Panc1 (cell line): ENCODE data around the gene PDE9A. TPM values are rescaled to one million over a fixed set of nuclear protein-coding genes. Genes with fewer than 3 reads are reported as not detected.

Experiments
- ATAC-seq: fragments of 200-7000 bp; cut with Tn5 transposase; 2 replicates; pipeline ENCODE4 v1.9.1; 2020; ENCODE audit warnings: mild to moderate bottlenecking, moderate library complexity
- BruUV-seq: library from RNA; stranded (reverse); fragments of 400-500 nt; replicated peaks from 2 replicates; lab custom pipeline; 2021; lab: Mats Ljungman, UMichigan
- CTCF ChIA-PET: fragments of 300-600 bp; sonication (Branson Sonifier 250); formaldehyde crosslinking; loops from one replicate; lab custom pipeline; 2022; ENCODE audit warnings: antibody characterized with exemption; lab: Charles Lee
- POLR2A ChIA-PET: fragments of 300-600 bp; sonication (Branson Sonifier 250); formaldehyde crosslinking; loops from one replicate; lab custom pipeline; 2022; ENCODE audit warnings: antibody characterized with exemption; lab: Charles Lee
- DNase-seq: peaks from one replicate; pipeline ENCODE4 v3.0.0-alpha.2; 2010; ENCODE audit warnings: low read depth, low spot score
- H3K27ac ChIP-seq: 2 replicates; pipeline ENCODE4 v1.5.1; 2011; ENCODE audit warnings: mild to moderate bottlenecking, low read length, inconsistent platforms
- H3K27me3 ChIP-seq: fragments of 200-500 bp; sonication (Bioruptor generic); 2 replicates; pipeline ENCODE4 v1.6.0; 2014; ENCODE audit warnings: low read length, inconsistent platforms; ENCODE audit not compliant: control insufficient read depth, insufficient read depth
- H3K36me3 ChIP-seq: fragments of 200-500 bp; sonication (Bioruptor generic); 2 replicates; pipeline ENCODE4 v1.5.1; 2014; ENCODE audit warnings: inconsistent platforms, mild to moderate bottlenecking, low read length, moderate library complexity; ENCODE audit not compliant: control insufficient read depth, insufficient read depth
- H3K4me1 ChIP-seq: 2 replicates; pipeline ENCODE4 v1.5.1; 2011; ENCODE audit warnings: inconsistent platforms, mild to moderate bottlenecking, low read length, moderate library complexity; ENCODE audit not compliant: control insufficient read depth, insufficient read depth
- H3K4me3 ChIP-seq, 2 experiments: 2 replicates each; pipeline ENCODE4 v1.5.1; 2011 to 2012; ENCODE audit warnings: low read depth in 2 of 2, low read length in 2 of 2, mild to moderate bottlenecking in 2 of 2, inconsistent platforms in 1 of 2, moderate library complexity in 1 of 2
- H3K9me3 ChIP-seq: fragments of 200-500 bp; sonication (Bioruptor generic); 2 replicates; pipeline ENCODE4 v1.5.1; 2014; ENCODE audit warnings: low read depth, mild to moderate bottlenecking, inconsistent platforms, low read length, moderate library complexity; ENCODE audit not compliant: control insufficient read depth, insufficient read depth
- CTCF ChIP-seq: fragments of 450-650 bp; IDR thresholded peaks from 2 replicates; pipeline ENCODE4 v1.5.1; 2017; ENCODE audit warnings: mild to moderate bottlenecking
- POLR2AphosphoS5 ChIP-seq: IDR thresholded peaks from 2 replicates; pipeline ENCODE4 v1.6.1; 2012; ENCODE audit warnings: mild to moderate bottlenecking, low read depth, low read length, moderate library complexity
- REST ChIP-seq, 2 experiments: IDR thresholded peaks; 2 replicates each; pipeline ENCODE4 v1.6.1; 2011 to 2012; ENCODE audit warnings: low read depth in 2 of 2, control low read depth in 1 of 2, low read length in 1 of 2, mild to moderate bottlenecking in 1 of 2, moderate library complexity in 1 of 2; ENCODE audit not compliant: insufficient read depth in 1 of 2
- SIN3A ChIP-seq: IDR thresholded peaks from 2 replicates; pipeline ENCODE4 v1.6.1; 2012; ENCODE audit warnings: low read depth, mild to moderate bottlenecking, low read length, moderate library complexity, borderline replicate concordance; ENCODE audit not compliant: insufficient read depth
- TCF7L2 ChIP-seq: IDR thresholded peaks from 2 replicates; pipeline ENCODE4 v1.6.1; 2011; ENCODE audit warnings: mild to moderate bottlenecking, low read depth, low read length, inconsistent platforms
- in situ Hi-C: cut with HindIII; loops from 2 replicates; pipeline ENCODE4 v1.10.0; 2016; ENCODE audit warnings: low sequenced_read_pairs, low pct_unique_long_range_greater_than_20kb
- intact Hi-C: fragments of 100-400 bp; cut with micrococcal nuclease; formaldehyde crosslinking; loops from one replicate; pipeline ENCODE4 v1.10.0; 2022; ENCODE audit not compliant: unreplicated experiment
- total RNA-seq: library from RNA; stranded (reverse); gene quantifications from one replicate; pipeline ENCODE4 v1.2.1, GENCODE V29; 2021; ENCODE audit not compliant: unreplicated experiment

The PDE9A gene
- total RNA-seq, 1 experiment from 2014 or later, result 0.72 TPM

GRCh38 chr21:42607525-42608102 is 45.8 kb upstream of the PDE9A start:
- no peak for TF ChIP-seq REST (IDR thresholded peaks at IDR 0.05; ENCODE audit: insufficient read depth in 1 of 2, low read depth in 2 of 2, low read length in 1 of 2)
- TF ChIP-seq TCF7L2, result no peak
- no peak for TF ChIP-seq SIN3A
- no peak for TF ChIP-seq CTCF
- TF ChIP-seq POLR2AphosphoS5, result no peak
- intact Hi-C loops (no loop called here), in situ Hi-C loops (no loop called here)
- no TSS peak for BruUV-seq
- POLR2A ChIA-PET, result interaction anchor here (0.6 kb wide), 2 partner anchors 858 to 991 kb away, joined by 4 to 9 read pairs; no protein-coding TSS in a partner anchor
- Histone ChIP-seq H3K27ac (no peak overlapping the region), H3K4me3 (no peak overlapping the region), H3K9me3 (no peaks in the 10 kb centered on the region), H3K27me3 (no peaks in the 10 kb centered on the region), H3K36me3 (no peaks in the 10 kb centered on the region), H3K4me1 (no peaks in the 10 kb centered on the region)
- CTCF ChIA-PET, result no interaction called here
- ATAC-seq (no peak), DNase-seq (no peak)

GRCh38 chr21:42608446-42608845 is 45.0 kb upstream of the PDE9A start:
- Histone ChIP-seq H3K4me1 (no peaks in the 10 kb centered on the region), H3K36me3 (no peaks in the 10 kb centered on the region), H3K9me3 (no peaks in the 10 kb centered on the region), H3K4me3 (no peak overlapping the region), H3K27me3 (no peaks in the 10 kb centered on the region), H3K27ac (no peak overlapping the region)
- ATAC-seq, result no peak
- ChIA-PET POLR2A (no interaction called here), CTCF (no interaction called here)
- DNase-seq, result no peak
- in situ Hi-C loops (no loop called here), intact Hi-C loops (no loop called here)
- no TSS peak for BruUV-seq
- no peak for TF ChIP-seq SIN3A
- no peak for TF ChIP-seq REST (IDR thresholded peaks at IDR 0.05; ENCODE audit: insufficient read depth in 1 of 2, low read depth in 2 of 2, low read length in 1 of 2)
- no peak for TF ChIP-seq POLR2AphosphoS5
- no peak for TF ChIP-seq TCF7L2
- TF ChIP-seq CTCF, result no peak
